Mesenchymal stem cell (in vitro differentiated cells and primary cell): ENCODE data around the gene GLT1D1.

Source experiments
- DNase-seq: peaks from one replicate; pipeline ENCODE4 v3.0.0-alpha.2; 2013
- H2AFZ ChIP-seq: one replicate; pipeline ENCODE4 v1.6.1; 2013; ENCODE audit warnings: low read depth, mild to moderate bottlenecking, control low read depth, inconsistent platforms, low read length, moderate library complexity
- H2AK5ac ChIP-seq: 2 replicates; pipeline ENCODE4 v1.6.1; 2013; ENCODE audit warnings: low read length, moderate library complexity, mild to moderate bottlenecking, inconsistent platforms; ENCODE audit not compliant: severe bottlenecking
- H2BK120ac ChIP-seq: one replicate; pipeline ENCODE4 v1.6.1; 2013; ENCODE audit warnings: low read depth, mild to moderate bottlenecking, inconsistent platforms, low read length, moderate library complexity
- H2BK12ac ChIP-seq, 2 experiments: one replicate each; pipeline ENCODE4 v1.6.1; 2013; ENCODE audit warnings: inconsistent platforms in 2 of 2, low read length in 2 of 2, mild to moderate bottlenecking in 2 of 2, moderate library complexity in 2 of 2, control low read depth in 1 of 2
- H2BK15ac ChIP-seq: one replicate; pipeline ENCODE4 v1.6.1; 2013; ENCODE audit warnings: mild to moderate bottlenecking, low read depth, inconsistent platforms; ENCODE audit not compliant: poor library complexity, severe bottlenecking
- H2BK5ac ChIP-seq: 2 replicates; pipeline ENCODE4 v1.6.1; 2013; ENCODE audit warnings: low read depth, mild to moderate bottlenecking, low read length, control low read depth, inconsistent platforms; ENCODE audit not compliant: poor library complexity, severe bottlenecking
- H3K14ac ChIP-seq, 2 experiments: one replicate each; pipeline ENCODE4 v1.6.1; 2013; ENCODE audit warnings: inconsistent platforms in 2 of 2, low read length in 2 of 2, control low read depth in 1 of 2, mild to moderate bottlenecking in 1 of 2, moderate library complexity in 1 of 2
- H3K18ac ChIP-seq, 2 experiments: one replicate each; pipeline ENCODE4 v1.6.1; 2013; ENCODE audit warnings: inconsistent platforms in 2 of 2, low read length in 2 of 2, control low read depth in 1 of 2, low read depth in 1 of 2, mild to moderate bottlenecking in 1 of 2
- H3K23ac ChIP-seq, 2 experiments: one replicate each; pipeline ENCODE4 v1.6.1; 2013; ENCODE audit warnings: inconsistent platforms in 2 of 2, low read length in 2 of 2, mild to moderate bottlenecking in 2 of 2, moderate library complexity in 2 of 2, control low read depth in 1 of 2
- H3K27ac ChIP-seq: 2 replicates; pipeline ENCODE4 v1.5.1; 2013; ENCODE audit warnings: mild to moderate bottlenecking, moderate library complexity, low read length, control low read depth, inconsistent platforms; ENCODE audit not compliant: poor library complexity, severe bottlenecking
- H3K27me3 ChIP-seq, 2 experiments: 2 replicates each; pipeline versions ENCODE4 v1.6.1 to v1.7.0; 2013; ENCODE audit warnings: low read length in 2 of 2, mild to moderate bottlenecking in 2 of 2, moderate library complexity in 2 of 2, control low read depth in 1 of 2, inconsistent platforms in 1 of 2; ENCODE audit not compliant: control insufficient read depth in 1 of 2, insufficient read depth in 1 of 2
- H3K36me3 ChIP-seq, 2 experiments: 2 replicates each; pipeline versions ENCODE4 v1.6.1 to v1.7.0; 2013; ENCODE audit warnings: low read length in 2 of 2, control low read depth in 1 of 2, inconsistent platforms in 1 of 2, low read depth in 1 of 2, mild to moderate bottlenecking in 1 of 2; ENCODE audit not compliant: insufficient read depth in 2 of 2, control insufficient read depth in 1 of 2
- H3K4ac ChIP-seq, 2 experiments: one replicate each; pipeline ENCODE4 v1.6.1; 2013; ENCODE audit warnings: inconsistent platforms in 2 of 2, low read length in 2 of 2, mild to moderate bottlenecking in 2 of 2, moderate library complexity in 2 of 2, control low read depth in 1 of 2, low read depth in 1 of 2
- H3K4me1 ChIP-seq: 2 replicates; pipeline ENCODE4 v1.6.1; 2013; ENCODE audit warnings: low read depth, low read length, control low read depth; ENCODE audit not compliant: control insufficient read depth, insufficient read depth
- H3K4me2 ChIP-seq: 2 replicates; pipeline ENCODE4 v1.6.1; 2013; ENCODE audit warnings: low read length, mild to moderate bottlenecking, inconsistent platforms; ENCODE audit not compliant: poor library complexity, severe bottlenecking
- H3K4me3 ChIP-seq, 2 experiments: 2 replicates each; pipeline versions ENCODE4 v1.5.1 to v1.7.0; 2013; ENCODE audit warnings: low read length in 2 of 2, mild to moderate bottlenecking in 2 of 2, control low read depth in 1 of 2, low read depth in 1 of 2; ENCODE audit not compliant: insufficient read depth in 1 of 2
- H3K79me1 ChIP-seq: replicated peaks from 2 replicates; pipeline ENCODE4 v1.6.1; 2013; ENCODE audit warnings: mild to moderate bottlenecking, control low read depth, low read length, inconsistent platforms; ENCODE audit not compliant: poor library complexity, severe bottlenecking
- H3K9ac ChIP-seq: 2 replicates; pipeline ENCODE4 v1.7.0; 2013; ENCODE audit warnings: mild to moderate bottlenecking, low read length, moderate library complexity
- H3K9me3 ChIP-seq: 2 replicates; pipeline ENCODE4 v1.7.0; 2013; ENCODE audit warnings: mild to moderate bottlenecking, low read length; ENCODE audit not compliant: control insufficient read depth
- H4K8ac ChIP-seq: one replicate; pipeline ENCODE4 v1.6.1; 2013; ENCODE audit warnings: inconsistent platforms, mild to moderate bottlenecking, low read length, moderate library complexity
- H4K91ac ChIP-seq: one replicate; pipeline ENCODE4 v1.6.1; 2013; ENCODE audit warnings: mild to moderate bottlenecking, low read length, inconsistent platforms
- WGBS: methylation state at CpG from one replicate; pipeline ENCODE4 v1.1.7; 2013; ENCODE audit warnings: mixed read lengths; 5-methylcytosine and 5-hydroxymethylcytosine counted together

GLT1D1 gene

GRCh38 chr12:128811806-128812205, 41.5 kb upstream of the GLT1D1 start:
- 91% methylated on average over 8 of the region's 9 CpGs for WGBS
- no peak overlapping the region for H2AK5ac ChIP-seq

DNA sequence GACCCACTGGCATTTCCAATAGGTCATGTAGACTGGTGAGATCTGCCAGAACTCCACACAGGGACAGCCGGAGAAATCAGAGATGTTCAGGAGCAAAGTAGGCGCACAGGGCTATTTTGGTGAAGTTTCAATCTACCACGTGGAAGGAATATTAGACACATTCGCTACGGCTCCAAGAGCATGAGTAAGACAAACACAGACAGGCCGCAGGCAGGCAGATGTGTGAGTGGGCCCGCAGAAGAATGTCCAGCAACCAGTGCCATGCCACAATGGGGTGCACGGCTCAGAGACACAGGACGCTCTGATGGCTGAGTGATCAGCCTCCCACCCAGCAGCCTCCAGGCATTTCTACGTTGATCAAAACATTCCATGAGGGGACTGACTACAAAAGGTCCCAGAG, 39.9 kb upstream of the GLT1D1 start:
- H3K4me3 ChIP-seq, result peak overlapping the region in 1 of 2 experiments; percentile 38
- no peak overlapping the region for H2BK12ac ChIP-seq
- H2AK5ac ChIP-seq, result no peak overlapping the region
- 96% methylated on average over 9 of the region's 10 CpGs for WGBS
- no peak overlapping the region for H3K18ac ChIP-seq
- no peak overlapping the region for H3K23ac ChIP-seq
- peak overlapping the region; percentile 27 for H3K4me2 ChIP-seq
- no peak for DNase-seq
- no peak overlapping the region for H4K91ac ChIP-seq
- no peak overlapping the region for H2BK5ac ChIP-seq
- H3K4ac ChIP-seq, result no peak overlapping the region
- H2BK15ac ChIP-seq, result no peak overlapping the region
- no peaks in the 10 kb centered on the region for H3K27me3 ChIP-seq
- peak overlapping the region; percentile 75 for H3K27ac ChIP-seq
- peak overlapping the region; percentile 73 for H3K9ac ChIP-seq
- no peak overlapping the region for H4K8ac ChIP-seq
- H2AFZ ChIP-seq, result no peak overlapping the region
- peaks cover 25% of the 10 kb centered on the region for H3K4me1 ChIP-seq
- H3K79me1 ChIP-seq, result peaks cover 1% of the 10 kb centered on the region
- peaks cover 10 to 18% of the 10 kb centered on the region in 2 experiments for H3K36me3 ChIP-seq
- no peak overlapping the region for H3K14ac ChIP-seq
- H2BK120ac ChIP-seq, result no peak overlapping the region
- no peaks in the 10 kb centered on the region for H3K9me3 ChIP-seq

More at GRCh38 chr12:128811806-128812205, 41.5 kb upstream of the GLT1D1 start:
- peak overlapping the region; percentile 80 for H3K9ac ChIP-seq
- no peak overlapping the region for H3K18ac ChIP-seq
- no peaks in the 10 kb centered on the region for H3K27me3 ChIP-seq
- no peak overlapping the region for H3K23ac ChIP-seq
- H3K4me2 ChIP-seq, result no peak overlapping the region
- H2BK5ac ChIP-seq, result no peak overlapping the region
- H3K79me1 ChIP-seq, result peaks cover 6% of the 10 kb centered on the region
- H3K4me3 ChIP-seq, result no peak overlapping the region
- DNase-seq, result no peak
- H2AFZ ChIP-seq, result no peak overlapping the region
- no peak overlapping the region for H2BK12ac ChIP-seq
- no peak overlapping the region for H2BK15ac ChIP-seq
- peaks cover 17 to 33% of the 10 kb centered on the region in 2 experiments for H3K36me3 ChIP-seq
- H4K91ac ChIP-seq, result no peak overlapping the region
- no peaks in the 10 kb centered on the region for H3K9me3 ChIP-seq
- H2BK120ac ChIP-seq, result no peak overlapping the region
- H3K4me1 ChIP-seq, result peaks cover 23% of the 10 kb centered on the region
- no peak overlapping the region for H3K4ac ChIP-seq
- no peak overlapping the region for H3K27ac ChIP-seq
- no peak overlapping the region for H3K14ac ChIP-seq
- H4K8ac ChIP-seq, result no peak overlapping the region

- no peaks in the 10 kb centered on the region for H3K9me3 ChIP-seq
- no peak overlapping the region for H2AFZ ChIP-seq
- H3K27ac ChIP-seq, result peak overlapping the region; percentile 75
- H3K27me3 ChIP-seq, result no peaks in the 10 kb centered on the region
- no peak overlapping the region for H3K14ac ChIP-seq
- no peak overlapping the region for H2BK12ac ChIP-seq
- peak; percentile 20 for DNase-seq
- no peak overlapping the region for H4K91ac ChIP-seq
- peak overlapping the region; percentile 73 for H3K9ac ChIP-seq
- no peak overlapping the region for H3K18ac ChIP-seq
- no peak overlapping the region for H3K23ac ChIP-seq
- no peak overlapping the region for H3K4me2 ChIP-seq
- H3K36me3 ChIP-seq, result peaks cover 5 to 13% of the 10 kb centered on the region in 2 experiments
- no peak overlapping the region for H3K4ac ChIP-seq
- no peak overlapping the region for H2AK5ac ChIP-seq
- 90% methylated on average over 10 of the region's 10 CpGs for WGBS
- H4K8ac ChIP-seq, result no peak overlapping the region
- H3K4me3 ChIP-seq, result peak overlapping the region in 1 of 2 experiments; percentile 38
- peaks cover 27% of the 10 kb centered on the region for H3K4me1 ChIP-seq
- no peak overlapping the region for H2BK120ac ChIP-seq
- no peak overlapping the region for H2BK15ac ChIP-seq
- peaks cover 1% of the 10 kb centered on the region for H3K79me1 ChIP-seq
- no peak overlapping the region for H2BK5ac ChIP-seq
These were observed 39.4 kb upstream of the GLT1D1 start for GRCh38 chr12:128813883-128814282.

- Histone ChIP-seq H3K14ac (no peak overlapping the region), H3K9ac (peak overlapping the region; percentile 73), H3K4me1 (peaks cover 29% of the 10 kb centered on the region), H3K36me3 (peaks cover 5 to 8% of the 10 kb centered on the region in 2 experiments), H3K27ac (no peak overlapping the region), H2AK5ac (no peak overlapping the region), H3K79me1 (no peaks in the 10 kb centered on the region), H3K18ac (no peak overlapping the region), H2BK15ac (no peak overlapping the region), H2BK120ac (no peak overlapping the region), H2BK12ac (no peak overlapping the region), H3K23ac (no peak overlapping the region), H2BK5ac (no peak overlapping the region), H2AFZ (no peak overlapping the region), H3K4me2 (no peak overlapping the region), H3K27me3 (no peaks in the 10 kb centered on the region), H4K8ac (no peak overlapping the region), H3K4me3 (peak overlapping the region in 1 of 2 experiments; percentile 26), H4K91ac (no peak overlapping the region), H3K9me3 (no peaks in the 10 kb centered on the region), H3K4ac (no peak overlapping the region)
- DNase-seq, result no peak
- WGBS, result 96% methylated on average over 25 of the region's 25 CpGs
These were observed 38.6 kb upstream of the GLT1D1 start for GRCh38 chr12:128814411-128815261.
